SK-N-SH treated with all-trans-retinoic acid at 6 μM for 48 hours (cell line): ENCODE data around the gene TOP2B.

ENCODE experiments used
- ATAC-seq: fragments of 200-7000 bp; cut with Tn5 transposase; 3 replicates; pipeline ENCODE4 v1.9.1; 2020; ENCODE audit warnings: mild to moderate bottlenecking, moderate library complexity
- ARNTL ChIP-seq: fragments of 450-650 bp; formaldehyde crosslinking; IDR thresholded peaks from 2 replicates; pipeline ENCODE4 v1.5.0; 2020; ENCODE audit warnings: low read depth, mild to moderate bottlenecking, moderate library complexity, borderline replicate concordance
- BACH2 ChIP-seq: fragments of 250-450 bp; sonication (Bioruptor Pico); IDR thresholded peaks from 2 replicates; pipeline ENCODE4 v1.9.0; 2021; ENCODE audit warnings: mild to moderate bottlenecking, borderline replicate concordance
- CREB5 ChIP-seq: fragments of 250-450 bp; sonication (Bioruptor Pico); IDR thresholded peaks from 2 replicates; pipeline ENCODE4 v1.5.1; 2020; ENCODE audit warnings: low read depth, mild to moderate bottlenecking, moderate library complexity
- ESRRG ChIP-seq: fragments of 250-450 bp; sonication (Bioruptor Pico); IDR thresholded peaks from 2 replicates; pipeline ENCODE4 v1.6.1; 2021; ENCODE audit warnings: mild to moderate bottlenecking
- GLIS3 ChIP-seq: fragments of 250-450 bp; sonication (Bioruptor Pico); IDR thresholded peaks from 2 replicates; pipeline ENCODE4 v1.5.0; 2020; ENCODE audit warnings: mild to moderate bottlenecking, moderate library complexity
- ISL1 ChIP-seq: fragments of 250-450 bp; sonication (Bioruptor Pico); IDR thresholded peaks from 2 replicates; pipeline ENCODE4 v2.1.2; 2022; ENCODE audit warnings: mild to moderate bottlenecking, moderate library complexity
- OSR1 ChIP-seq: fragments of 250-450 bp; sonication (Bioruptor Pico); IDR thresholded peaks from 2 replicates; pipeline ENCODE4 v1.8.0; 2022; ENCODE audit warnings: moderate library complexity, mild to moderate bottlenecking, inconsistent platforms
- PPARA ChIP-seq: fragments of 250-450 bp; sonication (Bioruptor Pico); IDR thresholded peaks from 2 replicates; pipeline ENCODE4 v1.5.0; 2020; ENCODE audit warnings: mild to moderate bottlenecking, borderline replicate concordance
- RARB ChIP-seq: fragments of 250-450 bp; sonication (Bioruptor Pico); IDR thresholded peaks from 2 replicates; pipeline ENCODE4 v1.8.0; 2021; ENCODE audit warnings: mild to moderate bottlenecking, moderate library complexity
- SNAI2 ChIP-seq: fragments of 250-450 bp; sonication (Bioruptor Pico); IDR thresholded peaks from 2 replicates; pipeline ENCODE4 v1.5.0; 2020; ENCODE audit warnings: mild to moderate bottlenecking, moderate library complexity
- TOX ChIP-seq: fragments of 250-450 bp; sonication (Bioruptor Pico); IDR thresholded peaks from 2 replicates; pipeline ENCODE4 v1.8.0; 2021; ENCODE audit warnings: mild to moderate bottlenecking, moderate library complexity, borderline replicate concordance
- TSHZ2 ChIP-seq: fragments of 250-450 bp; sonication (Bioruptor Pico); IDR thresholded peaks from 2 replicates; pipeline ENCODE4 v1.5.0; 2020; ENCODE audit warnings: mild to moderate bottlenecking, moderate library complexity
- ZC3H10 ChIP-seq: fragments of 250-450 bp; sonication (Bioruptor Pico); IDR thresholded peaks from 2 replicates; pipeline ENCODE4 v1.5.1; 2021; ENCODE audit warnings: mild to moderate bottlenecking, moderate library complexity
- ZFP3 ChIP-seq: fragments of 250-450 bp; sonication (Bioruptor Pico); IDR thresholded peaks from 2 replicates; pipeline ENCODE4 v1.5.0; 2020; ENCODE audit warnings: mild to moderate bottlenecking, moderate library complexity
- ZNF70 ChIP-seq: fragments of 450-650 bp; formaldehyde crosslinking; IDR thresholded peaks from 2 replicates; pipeline ENCODE4 v1.5.0; 2020; ENCODE audit warnings: mild to moderate bottlenecking, moderate library complexity
- ZNF8 ChIP-seq: fragments of 450-650 bp; formaldehyde crosslinking; IDR thresholded peaks from 2 replicates; pipeline ENCODE4 v1.5.0; 2020; ENCODE audit warnings: mild to moderate bottlenecking, moderate library complexity
- TF ChIP-seq, protein P1 (sequence below): fragments of 250-450 bp; sonication (Bioruptor Pico); IDR thresholded peaks from 2 replicates; pipeline ENCODE4 v1.8.0; 2021; ENCODE audit warnings: low read depth, mild to moderate bottlenecking, moderate library complexity, borderline replicate concordance
- TF ChIP-seq, protein P2 (sequence below): fragments of 250-450 bp; sonication (Bioruptor Pico); IDR thresholded peaks from 2 replicates; pipeline ENCODE4 v1.5.1; 2021; ENCODE audit warnings: mild to moderate bottlenecking, moderate library complexity
- TF ChIP-seq, protein P3 (sequence below): fragments of 250-450 bp; sonication (Bioruptor Pico); IDR thresholded peaks from 2 replicates; pipeline ENCODE4 v1.8.0; 2020; ENCODE audit warnings: mild to moderate bottlenecking, moderate library complexity, borderline replicate concordance

The TOP2B gene

GRCh38 chr3:25571285-25571684 lies 93.4 kb downstream of the TOP2B start:
- TF ChIP-seq PPARA (CRISPR knock-in tag) (no peak), ZNF70 (CRISPR knock-in tag) (no peak), OSR1 (CRISPR knock-in tag) (no peak)
- ATAC-seq, result no peak

DNA sequence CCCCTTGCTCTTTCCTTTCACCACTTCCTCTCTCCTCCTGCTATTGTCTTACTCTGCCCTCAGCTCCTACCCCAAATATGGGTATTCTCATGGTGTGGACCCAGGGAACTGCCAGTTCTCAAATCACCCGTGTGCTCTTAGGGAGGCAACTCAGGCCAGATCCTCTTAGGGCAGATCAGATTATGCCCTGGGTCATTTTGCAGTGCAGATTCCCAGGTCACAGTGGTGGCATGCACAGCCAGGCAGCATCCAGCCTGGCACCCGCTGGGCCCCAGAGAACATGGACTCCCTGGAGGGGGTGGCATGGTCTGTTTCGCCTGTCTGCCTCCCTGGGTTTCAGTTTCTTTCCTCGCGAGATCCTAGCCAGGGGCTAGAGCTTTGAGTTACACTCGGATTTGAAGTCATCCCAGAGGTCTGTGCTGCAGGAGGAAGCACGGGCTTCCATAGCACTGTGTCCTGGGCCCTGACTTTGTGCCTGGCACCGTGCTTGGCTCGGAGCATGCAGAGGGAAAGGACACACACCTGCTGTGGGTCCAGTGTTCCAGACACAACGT lies 96.1 kb downstream of the TOP2B start:
- ATAC-seq, result no peak
- TF ChIP-seq TOX (CRISPR knock-in tag), result no peak

GRCh38 chr3:25567806-25568524 lies 96.7 kb downstream of the TOP2B start:
- TF ChIP-seq ZNF70 (CRISPR knock-in tag), result no peak
- ATAC-seq, result no peak

DNA sequence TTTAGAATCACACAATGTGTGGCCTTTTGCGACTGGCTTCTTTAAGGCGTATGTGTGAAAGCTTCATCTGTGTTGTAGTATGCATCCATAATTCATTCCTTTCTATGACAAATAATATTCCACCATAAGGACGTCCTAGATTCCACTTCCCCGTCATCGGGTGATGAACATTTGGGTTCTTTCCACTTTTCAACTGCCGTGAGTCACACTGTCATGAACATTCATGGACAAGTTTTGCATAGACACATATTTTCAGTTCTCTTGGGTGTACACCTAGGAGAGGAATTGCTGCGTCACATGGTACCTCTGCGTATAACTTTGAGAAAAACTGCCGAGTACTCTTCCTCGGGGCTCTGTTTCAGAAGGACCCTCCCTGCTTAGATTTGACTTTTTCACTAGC lies 97.3 kb downstream of the TOP2B start:
- peak; percentile 13; the same call in 1 of the 3 replicates for ATAC-seq
- TF ChIP-seq, protein P1, sequence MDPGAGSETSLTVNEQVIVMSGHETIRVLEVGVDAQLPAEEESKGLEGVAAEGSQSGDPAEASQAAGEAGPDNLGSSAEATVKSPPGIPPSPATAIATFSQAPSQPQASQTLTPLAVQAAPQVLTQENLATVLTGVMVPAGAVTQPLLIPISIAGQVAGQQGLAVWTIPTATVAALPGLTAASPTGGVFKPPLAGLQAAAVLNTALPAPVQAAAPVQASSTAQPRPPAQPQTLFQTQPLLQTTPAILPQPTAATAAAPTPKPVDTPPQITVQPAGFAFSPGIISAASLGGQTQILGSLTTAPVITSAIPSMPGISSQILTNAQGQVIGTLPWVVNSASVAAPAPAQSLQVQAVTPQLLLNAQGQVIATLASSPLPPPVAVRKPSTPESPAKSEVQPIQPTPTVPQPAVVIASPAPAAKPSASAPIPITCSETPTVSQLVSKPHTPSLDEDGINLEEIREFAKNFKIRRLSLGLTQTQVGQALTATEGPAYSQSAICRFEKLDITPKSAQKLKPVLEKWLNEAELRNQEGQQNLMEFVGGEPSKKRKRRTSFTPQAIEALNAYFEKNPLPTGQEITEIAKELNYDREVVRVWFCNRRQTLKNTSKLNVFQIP (CRISPR knock-in tag), result no peak
- TF ChIP-seq ISL1 (CRISPR knock-in tag), result no peak
- TF ChIP-seq ZNF8, result no peak
- TF ChIP-seq ESRRG (CRISPR knock-in tag), result no peak
- TF ChIP-seq, protein P2, sequence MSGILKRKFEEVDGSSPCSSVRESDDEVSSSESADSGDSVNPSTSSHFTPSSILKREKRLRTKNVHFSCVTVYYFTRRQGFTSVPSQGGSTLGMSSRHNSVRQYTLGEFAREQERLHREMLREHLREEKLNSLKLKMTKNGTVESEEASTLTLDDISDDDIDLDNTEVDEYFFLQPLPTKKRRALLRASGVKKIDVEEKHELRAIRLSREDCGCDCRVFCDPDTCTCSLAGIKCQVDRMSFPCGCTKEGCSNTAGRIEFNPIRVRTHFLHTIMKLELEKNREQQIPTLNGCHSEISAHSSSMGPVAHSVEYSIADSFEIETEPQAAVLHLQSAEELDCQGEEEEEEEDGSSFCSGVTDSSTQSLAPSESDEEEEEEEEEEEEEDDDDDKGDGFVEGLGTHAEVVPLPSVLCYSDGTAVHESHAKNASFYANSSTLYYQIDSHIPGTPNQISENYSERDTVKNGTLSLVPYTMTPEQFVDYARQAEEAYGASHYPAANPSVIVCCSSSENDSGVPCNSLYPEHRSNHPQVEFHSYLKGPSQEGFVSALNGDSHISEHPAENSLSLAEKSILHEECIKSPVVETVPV (CRISPR knock-in tag), result no peak
- no peak for TF ChIP-seq GLIS3
- no peak for TF ChIP-seq ARNTL (CRISPR knock-in tag)
- no peak for TF ChIP-seq RARB (CRISPR knock-in tag)
- no peak for TF ChIP-seq CREB5 (CRISPR knock-in tag)
- no peak for TF ChIP-seq ZNF70 (CRISPR knock-in tag)
- TF ChIP-seq, protein P3, sequence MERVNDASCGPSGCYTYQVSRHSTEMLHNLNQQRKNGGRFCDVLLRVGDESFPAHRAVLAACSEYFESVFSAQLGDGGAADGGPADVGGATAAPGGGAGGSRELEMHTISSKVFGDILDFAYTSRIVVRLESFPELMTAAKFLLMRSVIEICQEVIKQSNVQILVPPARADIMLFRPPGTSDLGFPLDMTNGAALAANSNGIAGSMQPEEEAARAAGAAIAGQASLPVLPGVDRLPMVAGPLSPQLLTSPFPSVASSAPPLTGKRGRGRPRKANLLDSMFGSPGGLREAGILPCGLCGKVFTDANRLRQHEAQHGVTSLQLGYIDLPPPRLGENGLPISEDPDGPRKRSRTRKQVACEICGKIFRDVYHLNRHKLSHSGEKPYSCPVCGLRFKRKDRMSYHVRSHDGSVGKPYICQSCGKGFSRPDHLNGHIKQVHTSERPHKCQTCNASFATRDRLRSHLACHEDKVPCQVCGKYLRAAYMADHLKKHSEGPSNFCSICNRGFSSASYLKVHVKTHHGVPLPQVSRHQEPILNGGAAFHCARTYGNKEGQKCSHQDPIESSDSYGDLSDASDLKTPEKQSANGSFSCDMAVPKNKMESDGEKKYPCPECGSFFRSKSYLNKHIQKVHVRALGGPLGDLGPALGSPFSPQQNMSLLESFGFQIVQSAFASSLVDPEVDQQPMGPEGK (CRISPR knock-in tag), result no peak
- TF ChIP-seq PPARA (CRISPR knock-in tag), result no peak
- TF ChIP-seq SNAI2, result no peak
- no peak for TF ChIP-seq BACH2 (CRISPR knock-in tag)
- no peak for TF ChIP-seq ZFP3
- no peak for TF ChIP-seq ZC3H10 (CRISPR knock-in tag)
- no peak for TF ChIP-seq TOX (CRISPR knock-in tag)

DNA sequence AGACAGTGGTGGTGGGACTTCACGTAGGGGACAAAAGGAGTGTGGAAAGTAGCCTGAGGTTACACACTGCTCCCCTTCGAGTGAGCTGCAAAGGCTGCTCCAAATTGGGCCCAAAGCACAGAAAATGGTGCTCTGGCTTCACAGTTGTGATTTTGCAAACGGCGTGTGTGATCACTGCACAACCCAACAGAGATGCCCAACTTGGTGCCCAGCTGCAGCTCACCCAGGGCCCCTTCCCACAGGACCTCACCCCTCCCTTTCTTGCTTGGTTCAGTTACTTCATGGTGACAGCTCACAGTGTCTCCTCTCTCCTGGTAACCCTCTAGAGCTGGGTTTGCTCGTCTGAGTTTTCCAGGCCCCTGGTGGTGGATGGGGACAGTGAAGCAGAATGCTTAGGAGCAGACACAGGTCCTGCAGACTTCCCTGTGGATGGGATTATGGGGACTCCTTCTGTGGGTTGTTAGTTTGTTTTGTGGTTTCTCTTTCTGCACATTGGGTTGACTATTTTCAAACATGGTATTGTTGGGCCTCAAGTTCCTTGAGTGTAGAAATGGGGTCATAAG lies 98.3 kb downstream of the TOP2B start:
- peak; percentile 53 for ATAC-seq
- TF ChIP-seq TSHZ2 (CRISPR knock-in tag), result no peak
- no peak for TF ChIP-seq ZFP3
- no peak for TF ChIP-seq CREB5 (CRISPR knock-in tag)
- TF ChIP-seq, protein P3 (CRISPR knock-in tag), result no peak
- TF ChIP-seq, protein P2 (CRISPR knock-in tag), result no peak
